NOMO-1 (cell line): Measurements from ENCODE around the gene KCTD17.
A peak's percentile ranks its signal among the peaks of the same experiment; 100 is the strongest.

ENCODE experiments used
- DNase-seq, 2 experiments: peaks; one replicate each; lab custom pipeline; 2025; ENCODE audit not compliant: unreplicated experiment in 2 of 2; lab: John Stamatoyannopoulos, UW

KCTD17 gene

DNA sequence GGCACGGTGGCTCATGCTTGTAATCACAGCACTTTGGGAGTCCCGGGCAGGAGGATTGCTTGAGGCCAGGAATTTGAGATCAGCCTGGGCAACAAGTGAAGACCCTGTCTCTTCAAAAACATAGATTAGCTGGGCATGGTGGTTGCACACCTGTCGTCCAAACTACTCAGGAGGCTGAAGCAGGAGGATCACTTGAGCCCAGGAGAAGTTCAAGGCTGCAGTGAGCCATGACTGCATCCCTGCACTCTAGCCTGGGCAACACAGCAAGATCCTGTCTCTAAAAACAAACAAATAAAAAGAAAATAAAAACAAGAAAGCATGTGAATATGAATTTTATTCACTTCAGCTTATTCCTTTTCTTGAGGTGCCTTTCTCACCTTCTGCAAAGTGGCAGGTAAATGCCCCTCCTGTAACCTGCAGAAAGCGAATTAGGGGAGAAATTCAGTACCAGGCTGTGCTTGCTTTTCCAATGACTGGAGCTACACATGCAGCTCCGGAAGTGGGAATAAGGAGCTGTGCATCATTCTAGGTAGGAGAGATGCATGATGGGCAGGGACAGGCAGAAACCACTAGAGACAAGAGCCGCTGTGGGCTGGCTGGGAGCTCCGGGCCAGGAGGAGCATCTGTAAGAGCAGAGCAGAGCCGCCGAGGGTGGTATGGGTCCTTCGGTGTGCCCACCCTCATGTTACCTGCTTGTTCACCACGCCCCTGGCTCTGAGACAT, 14.7 kb upstream of the KCTD17 start:
- no peak for DNase-seq

DNA sequence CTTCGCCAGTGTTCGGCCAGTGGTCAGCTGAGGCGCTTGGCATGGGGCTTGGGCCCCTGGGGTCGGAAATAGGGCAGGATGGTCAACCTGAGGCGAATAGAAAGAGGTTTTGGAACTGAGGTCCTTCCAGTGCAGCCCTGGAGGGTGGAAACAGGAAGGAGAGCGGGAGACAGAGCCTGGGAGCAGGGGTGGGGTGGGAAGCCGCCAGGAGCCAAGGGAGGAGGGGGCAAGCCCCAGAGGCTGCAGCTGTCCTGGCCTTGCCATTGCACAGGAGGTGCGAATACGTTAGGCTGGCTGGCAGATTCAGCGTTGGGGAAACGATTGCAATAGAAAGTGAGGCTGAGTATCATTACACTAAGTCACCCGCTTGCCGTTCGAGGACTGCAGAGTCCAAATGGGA, 13.9 kb upstream of the KCTD17 start:
- no peak for DNase-seq

DNA sequence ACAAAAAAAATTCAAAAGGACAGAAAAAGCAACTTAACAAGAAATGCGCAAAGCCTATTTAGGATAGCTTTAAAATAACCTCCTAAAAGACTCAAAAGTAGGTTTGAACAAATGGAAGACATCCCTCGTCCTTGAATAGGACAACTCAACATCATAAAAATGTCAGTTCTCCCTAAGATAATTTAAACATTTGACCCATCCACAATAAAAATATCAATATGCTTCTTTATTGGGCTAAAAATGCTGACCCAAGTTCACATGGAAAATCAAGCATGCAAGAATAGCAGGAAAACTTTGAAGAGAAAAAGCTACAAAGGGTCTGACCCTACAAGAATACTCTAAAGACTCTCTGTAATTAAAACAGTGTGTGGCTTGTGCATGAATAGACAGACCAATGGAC, 12.1 kb upstream of the KCTD17 start:
- DNase-seq, result no peak

DNA sequence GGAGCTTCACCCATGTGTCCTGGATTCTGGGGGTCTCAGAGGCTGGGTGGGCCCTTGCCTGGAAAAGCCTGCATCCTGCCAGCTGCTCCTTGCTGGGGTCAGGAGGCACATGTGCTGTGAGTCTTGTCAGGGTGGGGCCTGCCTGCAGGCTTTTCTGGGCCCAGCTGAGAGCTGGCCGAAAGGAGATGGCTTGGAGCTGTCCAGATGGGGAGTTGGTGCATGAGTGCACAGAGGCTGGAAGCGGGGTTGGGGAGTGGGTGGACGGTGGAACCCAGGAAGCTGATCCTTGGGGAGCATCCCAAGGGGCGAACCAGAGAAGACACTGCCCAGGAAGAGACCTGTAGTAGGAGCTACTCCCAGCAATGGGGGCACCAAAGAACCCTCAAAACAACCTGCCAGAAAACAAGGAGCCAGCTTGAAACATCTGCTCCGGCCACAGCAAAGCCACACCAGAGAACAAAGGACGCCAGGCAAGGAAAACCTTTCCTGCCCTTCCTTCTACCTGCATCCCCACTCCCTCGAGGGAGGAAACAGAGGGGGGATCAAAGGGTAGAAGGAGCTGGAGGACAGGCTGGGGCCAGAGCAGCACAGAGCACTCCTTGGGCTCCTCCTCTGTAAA, 8.2 kb upstream of the KCTD17 start:
- DNase-seq, result no peak

DNA sequence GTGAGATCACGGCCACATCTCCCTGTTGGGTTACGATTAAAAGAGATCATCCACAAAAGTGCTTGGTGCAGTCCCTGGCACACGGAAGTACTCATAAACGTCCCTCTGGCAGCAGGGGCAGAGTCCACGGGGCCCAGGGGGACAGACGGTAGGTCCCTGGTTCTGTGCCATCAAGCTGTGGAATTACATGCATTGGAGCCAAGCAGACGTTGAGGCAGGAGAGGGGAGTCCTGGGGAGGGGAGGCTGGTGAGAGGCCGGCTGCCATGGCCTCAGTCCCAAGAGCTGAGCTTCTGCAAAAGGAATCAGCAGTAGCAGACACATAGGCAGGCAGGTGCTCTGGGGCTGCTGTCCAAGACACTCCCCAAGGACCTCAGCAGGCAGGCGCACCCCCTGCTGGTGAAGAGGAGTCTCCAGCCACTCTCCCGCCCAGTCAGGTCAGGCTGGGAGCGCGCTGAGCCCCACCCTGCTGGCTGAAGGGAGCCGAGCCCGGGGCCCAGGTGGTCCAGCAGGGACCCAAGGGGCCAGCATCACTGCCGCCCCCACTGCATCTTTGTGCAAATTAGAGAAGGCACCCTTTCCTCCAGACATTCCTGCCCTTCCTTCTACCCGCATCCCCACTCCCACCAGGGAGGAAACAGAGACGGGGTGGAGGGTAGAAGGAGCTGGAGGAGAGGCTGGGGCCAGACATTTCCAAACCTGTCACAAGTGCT, 7.6 kb upstream of the KCTD17 start:
- peak; percentile 71 to 82 for DNase-seq

DNA sequence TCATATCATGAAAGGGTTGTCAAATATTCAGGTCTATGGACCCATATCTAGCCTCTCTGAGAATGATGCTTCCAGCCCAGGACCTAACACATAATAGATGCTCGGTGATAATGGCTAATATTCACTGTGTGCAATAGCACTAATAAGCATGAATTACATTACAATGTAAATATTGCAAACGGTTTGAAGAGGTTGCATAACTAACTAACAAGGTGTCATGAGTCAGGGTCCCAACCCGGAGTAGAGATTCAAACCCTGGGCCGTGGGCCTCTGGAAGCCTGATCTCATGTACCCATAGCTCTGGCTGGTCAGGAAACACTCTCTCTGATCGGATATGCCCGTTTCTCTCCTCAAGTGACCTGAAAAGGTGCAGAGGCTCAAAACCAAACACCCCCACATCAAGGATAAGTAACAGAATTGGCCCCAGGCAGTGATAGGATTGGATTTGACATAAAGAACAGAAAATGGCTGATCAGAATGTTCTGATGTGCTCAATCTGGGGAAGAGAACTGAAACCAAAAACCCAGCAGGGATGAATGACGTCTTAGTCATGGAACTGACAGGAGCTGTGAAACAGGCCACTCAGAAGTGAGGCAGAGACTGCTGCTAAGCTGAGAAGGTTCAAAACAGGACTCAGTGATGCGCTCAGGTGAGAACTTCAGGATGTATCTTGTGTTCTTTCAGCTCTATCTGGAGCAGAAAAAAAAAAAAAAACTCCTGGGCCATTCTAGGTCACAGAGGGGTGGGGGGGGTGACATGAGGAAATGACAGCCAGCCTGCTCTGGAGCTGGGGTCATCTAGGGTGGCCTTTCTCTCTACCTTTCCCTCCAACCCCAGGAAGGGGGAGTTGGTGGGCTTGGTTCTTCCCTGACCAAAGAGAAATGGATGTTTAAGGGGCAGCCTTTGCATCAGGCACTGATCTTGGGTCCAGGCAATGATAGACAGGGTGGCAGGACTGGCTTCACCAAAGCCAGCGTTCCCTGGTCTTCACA, 6.6 kb upstream of the KCTD17 start:
- peak in 1 of 2 experiments; percentile 14 for DNase-seq

DNA sequence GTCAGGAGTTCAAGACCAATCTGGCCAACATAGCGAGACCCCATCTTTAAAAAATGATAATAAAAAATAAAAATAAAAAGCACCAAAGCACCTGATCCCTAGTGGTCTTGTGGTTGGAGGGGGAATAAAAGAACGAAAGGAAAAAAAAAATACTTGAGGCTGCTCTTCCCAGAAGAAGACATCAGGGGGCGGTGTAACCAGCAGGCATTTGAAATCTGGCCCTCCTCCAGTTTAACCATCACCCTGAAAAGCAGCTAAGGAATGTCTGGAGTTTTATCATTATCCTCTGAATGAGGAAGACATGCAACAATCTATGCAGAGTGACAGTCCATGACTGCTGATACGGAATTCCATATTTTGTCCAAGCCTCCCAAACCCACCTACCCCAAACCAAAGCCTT, 5.6 kb upstream of the KCTD17 start:
- peak in 1 of 2 experiments; percentile 39 for DNase-seq

DNA sequence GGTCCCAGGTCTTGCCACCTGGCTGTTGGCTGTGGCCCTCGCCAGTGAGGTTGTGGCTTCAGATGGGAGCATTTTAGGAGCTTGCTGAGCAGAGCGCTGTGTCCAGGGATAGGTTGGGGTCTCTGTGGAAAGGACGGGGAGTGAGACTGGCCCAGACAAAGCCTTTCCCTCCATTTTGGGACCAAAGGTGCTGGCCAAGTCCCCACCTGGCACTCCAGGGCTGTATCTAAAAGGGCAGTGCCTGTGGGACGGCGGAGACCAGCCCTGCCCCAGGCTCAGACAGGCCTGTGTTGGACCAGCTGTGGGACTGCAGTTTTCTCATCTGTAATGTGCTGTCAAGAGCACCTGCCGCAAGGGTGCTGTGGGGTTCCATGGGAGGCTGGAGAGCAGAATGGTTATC, 5.0 kb upstream of the KCTD17 start:
- no peak for DNase-seq

DNA sequence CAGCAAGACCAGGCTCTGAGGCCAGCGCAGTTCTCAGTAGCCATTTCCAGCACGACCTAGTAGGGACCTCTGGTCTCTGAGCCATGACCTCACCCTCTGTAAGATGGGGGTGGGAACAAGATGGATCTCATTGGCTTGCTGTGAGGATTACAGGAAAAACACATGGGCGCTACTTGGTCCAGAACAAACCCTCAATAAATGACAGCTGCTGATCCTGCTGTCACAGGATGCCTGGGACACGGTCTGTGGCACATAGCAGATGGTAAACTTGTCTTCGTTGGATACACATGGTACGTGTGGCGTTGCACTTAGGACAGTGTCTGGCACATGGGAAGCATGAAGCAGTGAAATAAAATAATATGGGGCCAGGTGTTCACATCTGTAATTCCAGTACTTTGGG, 4.5 kb upstream of the KCTD17 start:
- DNase-seq, result no peak

DNA sequence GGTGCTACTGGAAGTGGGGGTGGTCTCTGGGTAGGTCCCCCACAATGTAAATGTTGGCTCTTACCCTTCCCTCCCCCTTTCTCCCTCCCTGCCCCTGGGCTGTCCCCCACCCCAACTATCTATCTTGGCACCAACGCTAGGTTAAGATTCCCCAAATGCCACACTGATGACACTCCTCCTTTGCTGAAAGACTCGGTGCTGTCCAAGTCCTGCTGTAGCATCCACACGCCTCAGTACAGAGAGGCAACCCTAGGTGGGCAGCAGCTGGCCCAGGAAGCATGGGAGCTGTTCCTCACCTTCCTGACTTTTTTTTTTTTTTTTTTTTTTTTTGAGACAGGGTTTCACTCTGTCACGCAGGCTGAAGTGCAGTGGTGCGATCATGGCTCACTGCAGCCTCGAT, 3.4 kb upstream of the KCTD17 start:
- no peak for DNase-seq

DNA sequence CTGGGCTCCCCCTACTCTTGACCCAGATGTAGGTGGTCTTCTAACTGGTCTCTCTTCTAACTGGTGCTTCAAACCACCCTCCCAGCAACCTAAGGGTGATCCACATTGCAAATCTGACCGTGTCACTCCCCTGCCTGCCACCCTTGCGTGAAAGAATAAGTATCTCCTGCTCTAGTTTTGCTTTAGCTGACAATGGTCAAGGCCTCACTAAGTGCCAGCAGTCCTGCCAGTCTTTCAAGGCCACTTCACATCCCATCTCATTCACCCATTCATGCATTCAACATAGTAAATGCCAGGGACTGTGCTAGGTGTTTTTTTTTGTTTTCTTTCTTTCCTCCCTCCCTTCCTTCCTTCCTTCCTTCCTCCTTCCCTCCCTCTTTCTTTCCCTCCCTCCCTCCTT, 2.3 kb upstream of the KCTD17 start:
- DNase-seq, result no peak

DNA sequence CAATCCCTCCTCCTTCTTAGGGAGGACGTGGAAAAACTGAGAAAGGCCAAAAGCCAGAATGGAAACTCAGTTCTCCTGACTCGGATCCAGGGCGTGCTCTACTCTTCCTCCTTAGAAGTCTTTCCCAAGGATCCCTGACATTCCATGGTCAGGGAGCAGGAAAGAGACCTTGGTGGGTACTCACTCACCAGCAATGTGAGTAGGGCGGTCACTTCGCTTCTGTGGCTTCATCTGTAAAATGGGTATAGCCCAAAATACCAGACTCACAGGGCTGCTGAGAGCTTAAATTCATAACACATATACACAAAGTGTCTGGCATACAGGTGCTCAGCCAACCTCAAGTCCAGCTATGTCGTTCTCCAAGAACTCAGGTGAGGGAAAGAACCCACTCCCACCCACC, 629 bp upstream of the KCTD17 start:
- DNase-seq, result no peak

DNA sequence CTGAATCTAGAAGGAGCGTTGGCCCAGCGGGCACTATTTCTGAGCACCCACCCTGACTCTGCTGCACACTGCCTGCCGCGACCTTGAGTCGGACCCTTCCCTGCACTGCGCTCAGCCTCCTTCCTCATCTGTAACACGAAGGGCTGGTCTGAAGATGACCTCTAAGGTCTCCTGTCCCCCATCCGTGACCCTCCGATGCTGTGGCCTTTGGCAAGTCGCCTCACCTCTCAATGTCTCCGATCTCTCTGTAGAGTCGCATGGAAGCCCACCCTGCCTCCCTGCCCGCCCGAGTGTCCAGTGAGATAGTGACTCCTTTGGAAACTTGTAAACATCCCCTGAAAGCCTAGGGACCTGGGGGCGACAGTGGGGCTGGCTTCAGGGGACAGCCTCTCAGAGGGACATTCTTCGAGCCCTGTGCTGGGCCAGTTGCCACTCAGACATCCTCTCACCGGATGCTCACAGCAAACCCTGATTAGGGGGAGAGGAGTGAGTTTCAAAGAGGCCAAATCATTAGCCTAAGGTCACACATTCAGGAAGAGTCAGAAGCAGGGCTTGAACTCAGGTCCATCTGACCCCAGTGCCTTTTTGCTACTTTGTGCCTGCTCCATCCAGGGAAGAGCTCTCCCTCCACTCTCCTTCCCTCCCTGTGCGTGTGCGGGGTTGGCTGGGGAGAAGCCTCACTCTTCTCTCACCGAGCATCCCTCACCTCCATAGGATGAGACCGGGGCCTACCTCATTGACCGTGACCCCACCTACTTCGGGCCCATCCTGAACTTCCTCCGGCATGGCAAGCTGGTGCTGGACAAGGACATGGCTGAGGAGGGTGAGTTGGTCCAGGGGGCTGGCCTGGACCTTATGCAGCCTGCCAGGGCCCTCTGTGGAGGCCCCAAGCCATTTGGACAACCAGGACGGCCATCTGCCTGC, 1.1 kb downstream of the KCTD17 start:
- DNase-seq, result no peak

DNA sequence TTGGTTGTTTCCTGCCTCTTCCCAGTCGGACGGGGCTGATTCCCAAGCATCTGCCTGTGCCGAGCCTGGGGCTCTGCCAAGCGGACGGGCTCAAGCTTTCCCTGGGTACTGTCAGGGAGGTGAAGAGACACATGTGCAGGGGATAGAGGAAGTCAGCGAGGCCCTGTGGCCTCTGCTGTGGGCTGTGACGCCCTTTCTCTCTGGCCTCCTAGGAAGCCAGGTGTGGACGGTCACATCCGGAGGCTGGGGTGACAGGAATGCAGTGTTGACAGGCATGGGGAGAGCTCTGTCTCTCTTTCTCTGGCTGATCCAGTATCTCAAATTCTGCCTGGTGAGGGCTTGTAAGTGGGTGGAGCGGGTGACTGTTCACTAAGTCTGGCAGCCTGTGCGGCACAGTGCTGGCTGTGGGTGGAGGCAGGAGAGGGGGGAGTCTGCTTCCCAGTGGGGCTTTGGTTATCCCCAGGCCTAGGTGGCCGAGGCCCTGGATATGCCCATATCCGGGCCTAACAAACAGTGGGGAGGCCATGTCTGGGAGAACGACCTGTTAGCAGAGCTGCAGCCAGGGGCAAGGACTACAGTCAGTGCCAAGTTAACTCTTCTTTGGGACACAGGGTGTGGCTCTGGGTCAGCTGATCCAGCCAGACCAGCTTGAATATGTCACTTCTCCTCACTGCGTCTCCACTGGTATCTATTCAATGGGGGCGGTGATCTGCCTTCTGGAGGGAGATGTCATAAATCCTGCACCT, 1.9 kb downstream of the KCTD17 start:
- DNase-seq, result no peak

DNA sequence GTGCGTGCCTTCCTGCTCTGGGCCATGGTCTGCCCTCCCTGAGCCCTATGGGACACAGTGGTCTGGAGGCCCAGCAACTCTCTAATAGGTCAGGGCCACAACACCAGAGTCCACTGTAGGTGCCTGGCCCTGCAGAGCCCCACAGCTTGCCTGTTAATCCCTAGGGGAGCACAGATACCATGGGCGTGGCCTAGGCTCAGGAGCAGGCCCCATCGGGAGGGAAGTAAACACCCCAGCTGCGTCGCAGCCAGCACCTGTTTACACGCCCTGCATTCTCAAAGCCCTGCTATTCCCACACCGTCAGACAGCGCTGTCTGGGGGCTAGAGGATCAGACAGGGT, 2.5 kb downstream of the KCTD17 start:
- no peak for DNase-seq

DNA sequence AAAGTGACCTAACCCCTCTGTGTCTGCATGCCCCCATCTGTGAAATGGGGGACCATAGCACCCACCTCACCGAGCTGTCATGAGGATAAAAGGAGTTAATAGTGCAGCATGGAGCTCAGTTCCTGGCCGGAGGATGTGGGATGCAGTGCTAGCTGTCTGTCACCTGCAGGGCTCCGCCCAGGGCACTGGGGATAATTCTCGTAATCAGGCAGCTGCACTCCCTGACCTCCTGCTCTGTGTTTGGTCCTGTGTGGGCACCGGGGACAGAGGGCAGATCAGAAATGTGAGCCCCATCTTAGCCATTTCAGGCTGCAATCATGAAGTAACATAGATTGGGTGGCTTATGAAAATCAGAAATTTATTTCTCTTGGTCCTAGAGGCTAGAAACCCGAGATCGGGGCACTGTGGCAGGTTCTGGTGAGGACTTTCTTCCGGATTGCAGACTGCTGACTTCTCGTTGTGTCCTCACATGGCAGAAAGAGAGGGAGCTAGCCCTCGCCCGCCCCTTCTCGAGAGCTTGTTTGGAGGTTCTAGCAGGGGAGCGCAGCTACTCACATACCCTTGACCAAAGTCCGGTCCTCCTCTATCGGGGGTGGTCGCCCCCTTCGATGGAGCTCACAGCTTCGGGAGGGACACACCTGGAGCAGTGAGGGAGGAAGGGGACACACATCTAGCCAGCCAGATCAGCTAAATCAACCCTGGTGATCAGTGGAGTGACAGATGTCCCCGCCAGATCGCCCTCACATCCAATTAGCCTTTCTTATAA, 3.2 kb downstream of the KCTD17 start:
- DNase-seq, result no peak

DNA sequence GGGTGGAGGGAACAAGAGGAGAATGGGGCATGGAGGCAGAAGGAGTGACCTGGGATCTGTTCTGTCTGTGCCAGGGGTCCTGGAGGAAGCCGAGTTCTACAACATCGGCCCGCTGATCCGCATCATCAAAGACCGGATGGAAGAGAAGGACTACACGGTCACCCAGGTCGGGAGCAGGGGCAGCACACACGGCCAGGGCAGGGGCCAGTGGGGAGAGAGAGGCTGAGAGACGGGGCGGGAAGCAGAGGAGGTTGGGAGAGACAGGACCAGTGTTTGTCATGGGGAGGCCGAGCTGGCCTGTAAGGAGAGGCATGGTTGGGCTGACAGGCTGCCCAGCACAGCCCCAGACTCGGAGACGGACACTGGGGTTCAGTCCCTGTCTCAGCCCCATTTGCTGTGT, 4.7 kb downstream of the KCTD17 start:
- no peak for DNase-seq

DNA sequence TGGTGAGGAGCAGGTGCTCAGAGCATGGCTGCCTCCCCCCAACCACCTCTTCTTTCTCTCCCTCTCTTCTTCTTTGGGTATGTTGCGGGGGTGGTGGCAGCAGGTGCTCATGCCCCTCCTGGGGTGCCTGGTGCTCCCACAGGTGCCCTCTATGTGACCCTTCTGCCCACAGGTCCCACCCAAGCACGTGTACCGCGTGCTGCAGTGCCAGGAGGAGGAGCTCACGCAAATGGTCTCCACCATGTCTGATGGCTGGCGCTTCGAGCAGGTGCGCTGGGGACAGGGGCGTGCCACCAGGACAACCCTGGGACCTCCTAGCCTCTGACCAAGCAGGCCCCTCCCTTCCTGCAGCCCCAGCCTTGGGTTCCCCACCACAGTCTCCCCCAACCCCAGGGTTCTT, 5.7 kb downstream of the KCTD17 start:
- no peak for DNase-seq
